Upper lobe of right lung (tissue), 1 donor: Measurements from ENCODE around the gene ZDHHC18. TPM values are rescaled to one million over a fixed set of nuclear protein-coding genes. Genes with fewer than 3 reads are reported as not detected.
"Not testable (repeated sequence)": the region's sequence is repeated elsewhere in the genome, so short reads cannot be mapped to it uniquely, and the experiment has no call there.

Experiments
- ATAC-seq: fragments of 200-7000 bp; cut with Tn5 transposase; one replicate; pipeline ENCODE4 v1.9.1; 2020; ENCODE audit warnings: mild to moderate bottlenecking, moderate library complexity
- DNase-seq: peaks from one replicate; pipeline ENCODE4 v3.0.0-alpha.2; 2020
- H3K27ac ChIP-seq: fragments of 200-600 bp; one replicate; pipeline ENCODE4 v1.8.0; 2022
- H3K27me3 ChIP-seq: fragments of 200-600 bp; one replicate; pipeline ENCODE4 v1.8.0; 2022; ENCODE audit warnings: mild to moderate bottlenecking
- H3K36me3 ChIP-seq: fragments of 200-600 bp; one replicate; pipeline ENCODE4 v1.8.0; 2022
- H3K4me1 ChIP-seq: fragments of 200-600 bp; one replicate; pipeline ENCODE4 v1.8.0; 2022
- H3K4me3 ChIP-seq: fragments of 200-600 bp; one replicate; pipeline ENCODE4 v1.8.0; 2022; ENCODE audit warnings: mild to moderate bottlenecking
- H3K9me3 ChIP-seq: fragments of 200-600 bp; one replicate; pipeline ENCODE4 v1.8.0; 2022
- intact Hi-C: fragments of 100-400 bp; cut with DNase I; formaldehyde crosslinking; loops from one replicate; pipeline ENCODE4 v1.11.0; 2022
- total RNA-seq: library from RNA; stranded (reverse); fragmentation: NEBNext Ultra II Directional; extraction: Animal tissue kit (Norgen Biotek cat#: 25700); gene quantifications from one replicate; pipeline ENCODE4 v1.2.1, GENCODE V29; 2021
- TF ChIP-seq, protein P1 (sequence below): fragments of 200-600 bp; IDR thresholded peaks from one replicate; pipeline ENCODE4 v1.8.0; 2022; ENCODE audit warnings: antibody characterized with exemption
- donor health status: DM: no; HTN: yes; CAD: no; lungs with severe emphysema.

The ZDHHC18 gene
- total RNA-seq, 1 donor from 2014 or later, result 26.2 TPM

GRCh38 chr1:26794391-26794790 is 32.1 kb upstream of the ZDHHC18 start:
- TF ChIP-seq, protein P1, sequence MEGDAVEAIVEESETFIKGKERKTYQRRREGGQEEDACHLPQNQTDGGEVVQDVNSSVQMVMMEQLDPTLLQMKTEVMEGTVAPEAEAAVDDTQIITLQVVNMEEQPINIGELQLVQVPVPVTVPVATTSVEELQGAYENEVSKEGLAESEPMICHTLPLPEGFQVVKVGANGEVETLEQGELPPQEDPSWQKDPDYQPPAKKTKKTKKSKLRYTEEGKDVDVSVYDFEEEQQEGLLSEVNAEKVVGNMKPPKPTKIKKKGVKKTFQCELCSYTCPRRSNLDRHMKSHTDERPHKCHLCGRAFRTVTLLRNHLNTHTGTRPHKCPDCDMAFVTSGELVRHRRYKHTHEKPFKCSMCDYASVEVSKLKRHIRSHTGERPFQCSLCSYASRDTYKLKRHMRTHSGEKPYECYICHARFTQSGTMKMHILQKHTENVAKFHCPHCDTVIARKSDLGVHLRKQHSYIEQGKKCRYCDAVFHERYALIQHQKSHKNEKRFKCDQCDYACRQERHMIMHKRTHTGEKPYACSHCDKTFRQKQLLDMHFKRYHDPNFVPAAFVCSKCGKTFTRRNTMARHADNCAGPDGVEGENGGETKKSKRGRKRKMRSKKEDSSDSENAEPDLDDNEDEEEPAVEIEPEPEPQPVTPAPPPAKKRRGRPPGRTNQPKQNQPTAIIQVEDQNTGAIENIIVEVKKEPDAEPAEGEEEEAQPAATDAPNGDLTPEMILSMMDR, result no peak
- no peaks in the 10 kb centered on the region for H3K27me3 ChIP-seq
- intact Hi-C loops, result loop anchor here (5.0 kb wide), 1 partner anchor 192 kb away; no protein-coding TSS in a partner anchor
- H3K4me1 ChIP-seq, result peaks cover 10% of the 10 kb centered on the region
- H3K9me3 ChIP-seq, result no peaks in the 10 kb centered on the region
- DNase-seq (no peak), ATAC-seq (no peak)
- no peak overlapping the region for H3K27ac ChIP-seq
- no peak overlapping the region for H3K4me3 ChIP-seq
- H3K36me3 ChIP-seq, result peaks cover 16% of the 10 kb centered on the region

DNA sequence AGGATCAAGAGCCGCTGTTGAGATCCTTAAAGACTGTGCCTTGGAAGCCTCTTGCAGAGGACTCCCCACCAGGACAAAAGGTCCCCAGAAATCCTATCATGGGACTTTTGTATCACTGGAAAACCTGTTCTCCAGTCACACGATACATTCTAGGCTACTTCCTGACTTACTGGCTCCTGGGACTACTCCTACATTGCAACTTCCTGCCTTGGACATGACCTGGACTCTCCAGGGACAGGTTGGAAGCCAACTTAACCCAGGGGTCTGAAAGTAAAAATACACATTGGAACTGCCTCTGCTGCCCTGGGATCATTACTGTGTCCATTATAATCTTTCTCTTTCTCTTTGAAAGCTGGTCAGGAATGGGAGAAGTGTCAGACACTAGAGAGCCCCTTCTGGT is 28.9 kb upstream of the ZDHHC18 start:
- intact Hi-C loops, result no loop called here
- ATAC-seq (no peak), DNase-seq (no peak)
- H3K4me1 ChIP-seq, result peaks cover 26% of the 10 kb centered on the region
- TF ChIP-seq, protein P1, result no peak
- H3K27me3 ChIP-seq, result no peaks in the 10 kb centered on the region
- no peak overlapping the region for H3K27ac ChIP-seq
- no peaks in the 10 kb centered on the region for H3K9me3 ChIP-seq
- peaks cover 16% of the 10 kb centered on the region for H3K36me3 ChIP-seq
- H3K4me3 ChIP-seq, result no peak overlapping the region

DNA sequence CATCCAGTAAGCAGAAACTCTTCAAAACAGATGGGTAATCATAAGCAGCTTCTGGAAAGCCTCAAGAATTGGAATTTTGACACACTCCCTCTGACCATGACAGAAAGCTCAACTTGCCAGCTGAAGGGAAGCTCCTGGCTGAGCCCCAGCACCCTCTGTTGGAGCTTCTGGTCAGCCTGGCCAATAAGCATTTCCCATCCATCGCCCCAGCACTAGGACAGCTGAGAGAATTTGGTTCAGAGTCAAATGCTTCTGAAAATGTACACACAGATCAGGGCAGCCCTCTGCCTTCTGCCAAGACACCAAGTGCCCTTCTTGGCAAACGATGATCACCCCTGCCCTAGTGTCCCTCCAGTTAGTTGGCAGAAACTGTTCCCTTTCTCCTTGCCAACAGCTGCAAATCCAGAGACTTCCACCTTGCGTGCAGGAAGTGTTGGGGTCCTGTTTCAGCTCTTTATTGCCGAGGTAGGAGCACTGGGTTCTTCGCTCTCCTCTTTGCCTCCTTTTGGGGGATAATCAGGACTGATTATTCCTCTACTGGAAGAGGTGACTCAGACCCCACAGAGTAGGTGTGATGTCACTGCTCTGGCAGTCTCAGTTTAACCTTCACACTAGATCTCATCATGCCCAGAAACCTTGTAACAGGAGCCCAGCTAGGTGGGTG is 26.9 kb upstream of the ZDHHC18 start:
- H3K4me3 ChIP-seq, result no peak overlapping the region
- intact Hi-C loops, result loop anchor here (10.0 kb wide), 1 partner anchor 85 kb away; no protein-coding TSS in a partner anchor

DNA sequence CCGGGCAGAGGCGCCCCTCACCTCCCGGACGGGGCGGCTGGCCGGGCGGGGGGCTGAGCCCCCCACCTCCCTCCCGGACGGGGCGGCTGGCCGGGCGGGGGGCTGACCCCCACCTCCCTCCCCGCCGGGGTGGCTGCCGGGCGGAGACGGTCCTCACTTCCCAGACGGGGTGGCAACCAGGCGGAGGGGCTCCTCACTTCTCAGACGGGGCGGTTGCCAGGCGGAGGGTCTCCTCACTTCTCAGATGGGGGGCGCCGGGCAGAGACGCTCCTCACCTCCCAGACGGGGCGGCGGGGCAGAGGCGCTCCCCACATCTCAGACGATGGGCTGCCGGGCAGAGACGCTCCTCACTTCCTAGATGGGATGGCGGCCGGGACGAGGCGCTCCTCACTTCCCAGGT is 22.6 kb upstream of the ZDHHC18 start:
- not testable (repeated sequence) for DNase-seq, H3K27ac ChIP-seq, ATAC-seq, H3K4me3 ChIP-seq, H3K36me3 ChIP-seq, H3K27me3 ChIP-seq, H3K9me3 ChIP-seq
- intact Hi-C loops, result loop anchor here (10.0 kb wide), 1 partner anchor 81 kb away; no protein-coding TSS in a partner anchor
- H3K4me1 ChIP-seq, result peaks cover 19% of the 10 kb centered on the region

More for the DNA sequence above, 26.9 kb upstream of the ZDHHC18 start:
- Histone ChIP-seq H3K4me1 (peaks cover 26% of the 10 kb centered on the region), H3K9me3 (no peaks in the 10 kb centered on the region), H3K27me3 (no peaks in the 10 kb centered on the region), H3K36me3 (peaks cover 9% of the 10 kb centered on the region), H3K27ac (peak overlapping the region; percentile 68)
- TF ChIP-seq, protein P1, result no peak
- DNase-seq (no peak), ATAC-seq (peak; percentile 68)

GRCh38 chr1:26810105-26810504 is 16.4 kb upstream of the ZDHHC18 start:
- H3K4me3 ChIP-seq, H3K4me1 ChIP-seq, intact Hi-C loops, H3K27me3 ChIP-seq, H3K9me3 ChIP-seq, H3K27ac ChIP-seq, DNase-seq, H3K36me3 ChIP-seq: not testable (repeated sequence)
- ATAC-seq, result peak; percentile 95
- TF ChIP-seq, protein P1, result peak; percentile 76

DNA sequence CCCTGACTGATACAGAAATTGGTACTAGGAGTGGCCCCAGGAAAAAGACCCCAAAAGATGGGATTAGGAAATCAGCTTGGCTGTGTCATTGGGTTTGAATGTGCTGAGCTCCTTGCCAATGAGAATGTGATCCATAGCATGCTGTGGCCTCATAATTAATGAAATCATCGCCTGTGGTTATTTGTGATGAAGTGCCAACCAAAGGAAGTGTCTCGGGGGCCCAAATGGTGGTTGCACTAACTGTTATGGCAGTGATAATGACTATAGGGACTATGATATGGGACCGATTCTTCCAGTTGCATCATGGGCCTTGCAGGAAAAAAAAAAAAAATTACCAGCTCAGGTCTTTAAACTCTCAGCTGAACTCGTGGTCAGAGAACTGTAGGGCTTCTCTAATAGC is 15.4 kb upstream of the ZDHHC18 start:
- DNase-seq (no peak), ATAC-seq (no peak)
- H3K9me3 ChIP-seq, result no peaks in the 10 kb centered on the region
- H3K27ac ChIP-seq, result no peak overlapping the region
- intact Hi-C loops, result no loop called here
- H3K4me3 ChIP-seq, result no peak overlapping the region
- H3K4me1 ChIP-seq, result peaks cover 3% of the 10 kb centered on the region
- H3K36me3 ChIP-seq, result no peaks in the 10 kb centered on the region
- TF ChIP-seq, protein P1, result no peak
- H3K27me3 ChIP-seq, result no peaks in the 10 kb centered on the region
